ENCODE data around the gene CSF3. TPM values are rescaled to one million over a fixed set of nuclear protein-coding genes. Genes with fewer than 3 reads are reported as not detected.

The CSF3 gene
- total RNA-seq, 4 donors from 2014 or later, result 4.0 TPM; not detected in 3

DNA sequence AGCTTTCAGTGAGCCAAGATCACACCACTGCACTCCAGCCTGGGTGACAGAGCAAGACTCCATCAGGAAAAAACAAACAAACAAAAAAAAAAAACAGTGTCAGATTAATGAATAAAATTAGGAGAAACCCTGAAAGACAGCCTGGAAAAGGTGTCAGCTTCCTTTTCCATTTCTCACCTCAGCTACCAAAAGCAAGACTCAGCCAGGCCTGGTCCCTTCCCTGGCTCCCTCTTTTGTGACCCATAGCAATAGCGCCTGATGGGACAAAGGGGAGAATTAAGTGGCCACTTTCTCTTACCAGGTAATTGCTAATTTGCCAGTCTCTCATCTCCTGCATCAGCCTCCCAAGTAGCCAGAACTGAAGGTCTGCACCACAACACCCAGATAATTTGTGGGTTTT, 43.6 kb downstream of the CSF3 start:
- Histone ChIP-seq H3K27me3 (no peaks in the 10 kb centered on the region), H3K27ac (peak overlapping the region; percentile 43 to 79 (median 78)), H3K4me1 (peaks cover 14 to 64% (median 26%) of the 10 kb centered on the region in 3 donors), H3K4me3 (no peak overlapping the region), H3K36me3 (no peaks in the 10 kb centered on the region), H3K9me3 (no peaks in the 10 kb centered on the region)
- no peak for DNase-seq
- TF ChIP-seq, protein P1, sequence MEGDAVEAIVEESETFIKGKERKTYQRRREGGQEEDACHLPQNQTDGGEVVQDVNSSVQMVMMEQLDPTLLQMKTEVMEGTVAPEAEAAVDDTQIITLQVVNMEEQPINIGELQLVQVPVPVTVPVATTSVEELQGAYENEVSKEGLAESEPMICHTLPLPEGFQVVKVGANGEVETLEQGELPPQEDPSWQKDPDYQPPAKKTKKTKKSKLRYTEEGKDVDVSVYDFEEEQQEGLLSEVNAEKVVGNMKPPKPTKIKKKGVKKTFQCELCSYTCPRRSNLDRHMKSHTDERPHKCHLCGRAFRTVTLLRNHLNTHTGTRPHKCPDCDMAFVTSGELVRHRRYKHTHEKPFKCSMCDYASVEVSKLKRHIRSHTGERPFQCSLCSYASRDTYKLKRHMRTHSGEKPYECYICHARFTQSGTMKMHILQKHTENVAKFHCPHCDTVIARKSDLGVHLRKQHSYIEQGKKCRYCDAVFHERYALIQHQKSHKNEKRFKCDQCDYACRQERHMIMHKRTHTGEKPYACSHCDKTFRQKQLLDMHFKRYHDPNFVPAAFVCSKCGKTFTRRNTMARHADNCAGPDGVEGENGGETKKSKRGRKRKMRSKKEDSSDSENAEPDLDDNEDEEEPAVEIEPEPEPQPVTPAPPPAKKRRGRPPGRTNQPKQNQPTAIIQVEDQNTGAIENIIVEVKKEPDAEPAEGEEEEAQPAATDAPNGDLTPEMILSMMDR (IDR thresholded peaks at IDR 0.05), result no peak
- no peak for TF ChIP-seq POLR2A (IDR thresholded peaks at IDR 0.05)
- intact Hi-C loops (cut with DNase I), result no loop called here
- 100% methylated on average over 1 of the region's 1 CpG for WGBS, 2 donors

DNA sequence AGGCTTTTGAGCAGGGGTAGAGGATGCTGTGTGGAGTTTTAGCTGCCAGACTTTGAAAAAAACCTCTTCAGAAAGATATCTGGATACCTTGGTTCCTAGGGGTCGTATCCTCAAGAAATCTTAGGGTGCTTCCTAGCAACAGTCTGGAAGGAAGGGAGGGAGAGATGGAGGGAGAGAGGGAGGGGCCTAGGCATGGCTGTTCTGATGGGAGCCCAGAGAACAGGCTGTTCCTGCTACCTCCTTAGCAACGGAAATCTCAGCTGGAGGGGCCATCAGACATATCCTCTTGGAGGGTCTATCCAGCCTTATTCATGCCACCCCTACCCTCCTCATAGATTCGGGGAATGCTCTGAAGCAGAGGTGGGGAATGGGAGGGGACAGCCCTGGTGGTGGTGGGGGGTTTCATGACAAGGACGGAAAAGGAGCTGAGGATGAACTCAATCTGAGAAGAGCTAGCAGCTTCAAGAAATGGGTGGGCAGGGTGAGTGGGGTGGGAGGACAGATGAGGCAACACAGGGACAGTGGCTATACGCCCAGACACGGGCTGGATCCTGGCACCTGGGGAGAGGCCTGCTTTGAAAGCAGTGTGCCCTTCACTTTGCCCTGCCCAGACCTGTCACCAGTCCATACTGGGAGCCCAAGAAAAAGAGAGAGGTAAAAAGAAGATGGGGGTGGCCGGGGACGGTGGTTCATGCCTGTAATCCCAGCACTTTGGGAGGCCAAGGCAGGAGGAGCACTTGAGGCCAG, 44.7 kb downstream of the CSF3 start:
- intact Hi-C loops (cut with DNase I), result loop anchor here (10.0 kb wide), 1 partner anchor 55 kb away; no protein-coding TSS in a partner anchor
- no peak for DNase-seq
- TF ChIP-seq, protein P1 (IDR thresholded peaks at IDR 0.05), result no peak
- no peak for TF ChIP-seq POLR2A (IDR thresholded peaks at IDR 0.05)
- Histone ChIP-seq H3K4me1 (peaks cover 19 to 67% (median 34%) of the 10 kb centered on the region in 3 donors), H3K4me3 (no peak overlapping the region), H3K36me3 (no peaks in the 10 kb centered on the region), H3K27me3 (no peaks in the 10 kb centered on the region), H3K27ac (peak overlapping the region in 2 of 4 donors; percentile 32 to 79), H3K9me3 (no peaks in the 10 kb centered on the region)
- 57 to 67% methylated on average over 8 of the region's 8 CpGs for WGBS, 2 donors

DNA sequence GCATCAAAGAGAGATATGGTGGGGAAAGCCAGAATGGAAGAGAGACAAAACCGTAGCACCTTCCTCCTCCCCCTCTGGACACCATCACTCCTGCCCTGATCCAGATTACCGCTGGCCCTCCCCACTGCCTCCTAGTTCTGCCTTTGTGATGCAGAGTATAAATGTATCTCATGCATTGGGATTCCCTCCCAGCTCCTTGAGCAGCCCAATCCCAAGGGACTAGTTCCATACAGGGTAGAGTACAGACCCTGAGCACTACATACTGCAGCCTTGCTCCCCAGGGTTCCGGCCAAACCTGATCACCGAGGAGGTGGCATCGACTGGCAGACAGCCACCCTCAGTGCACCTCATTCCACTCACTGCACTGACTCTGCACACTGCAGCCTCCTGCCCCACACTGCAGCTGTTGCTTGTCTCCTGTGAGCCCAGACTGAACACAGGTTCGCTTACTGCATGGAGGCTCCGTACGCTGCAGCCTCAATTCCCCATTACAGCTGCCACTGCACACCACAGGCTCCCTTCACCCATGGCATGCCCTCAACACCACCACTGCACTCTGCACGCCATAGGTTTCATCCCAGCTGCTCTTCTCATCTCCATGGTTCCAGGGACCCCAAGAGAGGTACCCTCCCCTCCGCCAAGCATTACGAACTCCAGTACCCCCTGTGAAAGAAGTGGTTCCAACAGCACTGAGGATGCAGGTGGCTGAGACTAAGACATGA, 45.8 kb downstream of the CSF3 start:
- intact Hi-C loops (cut with DNase I), result loop anchor here (10.0 kb wide), 1 partner anchor 54 kb away; no protein-coding TSS in a partner anchor
- peaks cover 29 to 77% (median 45%) of the 10 kb centered on the region in 3 donors for H3K4me1 ChIP-seq
- H3K27ac ChIP-seq, result peak overlapping the region in 1 of 4 donors; percentile 94
- TF ChIP-seq, protein P1 (IDR thresholded peaks at IDR 0.05), result no peak
- no peak for TF ChIP-seq POLR2A (IDR thresholded peaks at IDR 0.05)
- no peak overlapping the region for H3K4me3 ChIP-seq
- WGBS, 2 donors, result 75 to 86% methylated on average over 7 to 10 of the region's 11 CpGs
- H3K36me3 ChIP-seq, result no peaks in the 10 kb centered on the region
- no peak for DNase-seq
- no peaks in the 10 kb centered on the region for H3K9me3 ChIP-seq
- no peaks in the 10 kb centered on the region for H3K27me3 ChIP-seq

DNA sequence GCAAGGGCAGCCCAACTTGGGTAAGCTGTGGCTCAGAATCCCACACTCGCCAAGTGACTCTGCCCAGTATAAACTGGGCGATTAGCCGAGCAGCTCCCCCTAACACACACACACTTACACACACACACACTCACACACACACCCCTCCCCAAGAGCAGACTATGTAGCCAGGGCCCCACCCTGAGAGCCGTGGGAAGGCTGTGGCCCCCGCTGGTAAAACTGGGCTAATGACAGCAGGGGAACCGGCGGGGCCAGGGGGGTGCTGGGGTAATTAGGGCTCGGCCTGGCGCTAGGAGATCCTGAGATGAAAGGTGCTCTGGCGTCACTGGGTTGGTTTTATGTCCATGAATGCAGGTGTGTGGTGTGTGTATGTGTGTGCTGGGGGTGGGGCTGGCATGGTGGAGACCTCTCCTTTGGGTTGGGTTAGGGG, 46.4 kb downstream of the CSF3 start:
- 39 to 85% methylated on average over 2 to 3 of the region's 10 CpGs for WGBS, 2 donors
- no peak for DNase-seq
- TF ChIP-seq, protein P1 (IDR thresholded peaks at IDR 0.05), result no peak
- no peak for TF ChIP-seq POLR2A (IDR thresholded peaks at IDR 0.05)
- no peak overlapping the region for H3K4me3 ChIP-seq
- H3K27ac ChIP-seq, result peak overlapping the region; percentile 60 to 98 (median 95)
- no peaks in the 10 kb centered on the region for H3K27me3 ChIP-seq
- peaks cover 29 to 83% (median 47%) of the 10 kb centered on the region in 3 donors for H3K4me1 ChIP-seq
- H3K36me3 ChIP-seq, result no peaks in the 10 kb centered on the region
- intact Hi-C loops (cut with DNase I), result loop anchor here (10.0 kb wide), 1 partner anchor 53 kb away; no protein-coding TSS in a partner anchor
- no peaks in the 10 kb centered on the region for H3K9me3 ChIP-seq

All from esophagus squamous epithelium (tissue), 5 donors.